A549 (cell line): ENCODE results near the gene F9.

Experiments used
- CEBPB ChIP-seq, 2 experiments: fragments of >200 bp in 1 of 2; sonication (Bioruptor Twin) in 1 of 2; formaldehyde crosslinking in 1 of 2; IDR thresholded peaks; 2 replicates each; pipeline ENCODE4 v1.6.1; 2012 to 2016
- CTCF ChIP-seq: fragments of >200 bp; sonication (Bioruptor Twin); formaldehyde crosslinking; IDR thresholded peaks from 3 replicates; pipeline ENCODE4 v1.5.1; 2016
- ELK1 ChIP-seq: fragments of 150-350 bp; IDR thresholded peaks from 2 replicates; pipeline ENCODE4 v1.6.1; 2014; ENCODE audit warnings: low read depth, mild to moderate bottlenecking, low read length
- FOXS1 ChIP-seq: fragments of 250-450 bp; sonication (Bioruptor Pico); IDR thresholded peaks from 2 replicates; pipeline ENCODE4 v1.5.0; 2020; ENCODE audit warnings: mild to moderate bottlenecking, moderate library complexity
- JUNB ChIP-seq: fragments of >200 bp; sonication (Bioruptor Twin); formaldehyde crosslinking; IDR thresholded peaks from 2 replicates; pipeline ENCODE4 v1.6.1; 2016
- NR3C1 ChIP-seq: fragments of >200 bp; sonication (Bioruptor Twin); formaldehyde crosslinking; IDR thresholded peaks from 3 replicates; pipeline ENCODE4 v1.6.1; 2017
- POLR2A ChIP-seq: IDR thresholded peaks from 2 replicates; pipeline ENCODE4 v1.6.1; 2012; ENCODE audit warnings: mild to moderate bottlenecking, low read length
- SMC3 ChIP-seq: fragments of >200 bp; sonication (Bioruptor Twin); formaldehyde crosslinking; IDR thresholded peaks from 3 replicates; pipeline ENCODE4 v1.6.1; 2018; ENCODE audit warnings: inconsistent platforms

- TF ChIP-seq POLR2A = no peak
- TF ChIP-seq CTCF = no peak
- TF ChIP-seq NR3C1 = no peak
- no peak for TF ChIP-seq CEBPB (IDR thresholded peaks at IDR 0.05)
- no peak for TF ChIP-seq FOXS1 (CRISPR knock-in tag)
- TF ChIP-seq SMC3 = no peak
- TF ChIP-seq ELK1 = no peak
- no peak for TF ChIP-seq JUNB
Measured at GRCh38 chrX:139483699-139484098, 46.8 kb upstream of the F9 start.
